RPMI7951 (cell line): ENCODE results near the gene PRKCA. TPM values are rescaled to one million over a fixed set of nuclear protein-coding genes. Genes with fewer than 3 reads are reported as not detected.

ENCODE experiments used
- DNase-seq: peaks from one replicate; pipeline ENCODE4 v3.0.0-alpha.2; 2012; ENCODE audit warnings: low read depth
- total RNA-seq: library from RNA; depleted of rRNA; stranded (reverse); fragments of >200 nt; shearing (Covaris generic); gene quantifications from 2 replicates; pipeline ENCODE4 v1.2.3, GENCODE V29; 2014

The PRKCA gene
- total RNA-seq, 1 experiment from 2014 or later = 11.9 TPM

- no peak for DNase-seq
These were observed 435.9 kb downstream of the PRKCA start for GRCh38 chr17:66738301-66738700.

DNA sequence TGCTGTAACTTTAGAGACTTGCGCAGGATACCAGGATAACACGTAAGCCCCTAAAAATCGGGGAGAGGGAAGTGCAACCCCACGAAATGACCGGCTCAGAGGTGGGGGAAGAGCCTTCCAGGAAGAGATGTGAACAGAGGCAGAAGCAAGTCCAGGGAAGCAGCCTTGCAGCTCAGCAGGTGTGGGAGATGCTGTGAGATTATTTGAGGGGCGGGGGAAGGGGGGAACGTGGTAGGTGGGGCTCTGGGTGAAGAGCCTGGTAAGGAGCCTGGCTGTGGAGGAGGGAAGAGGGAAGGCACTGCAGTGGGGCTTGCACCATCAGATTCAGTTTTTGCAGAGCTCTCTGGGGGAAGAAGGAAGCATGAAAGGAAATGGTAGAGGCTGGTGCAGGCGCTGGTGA is 437.1 kb downstream of the PRKCA start:
- DNase-seq = no peak

- no peak for DNase-seq
These were observed 437.8 kb downstream of the PRKCA start for GRCh38 chr17:66740226-66740625.

DNA sequence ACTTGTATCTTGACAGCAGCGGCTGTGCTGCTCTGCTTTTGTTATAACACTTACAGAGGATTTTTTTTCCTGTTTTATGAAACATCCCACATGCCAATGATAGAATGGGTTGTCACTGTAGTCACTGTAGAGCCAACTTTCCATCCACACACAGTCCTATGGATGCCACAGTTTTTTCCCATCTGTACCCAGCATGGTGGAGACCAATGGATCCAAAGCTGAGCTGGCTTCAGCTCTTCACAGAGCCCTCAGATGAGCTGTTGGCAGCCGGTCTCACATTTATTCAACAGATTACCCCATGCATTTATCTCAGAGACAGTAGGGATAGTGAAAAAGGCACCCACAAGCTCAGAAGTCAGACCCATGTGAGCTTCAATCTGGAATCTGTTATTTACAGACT is 441.1 kb downstream of the PRKCA start:
- DNase-seq = no peak

DNA sequence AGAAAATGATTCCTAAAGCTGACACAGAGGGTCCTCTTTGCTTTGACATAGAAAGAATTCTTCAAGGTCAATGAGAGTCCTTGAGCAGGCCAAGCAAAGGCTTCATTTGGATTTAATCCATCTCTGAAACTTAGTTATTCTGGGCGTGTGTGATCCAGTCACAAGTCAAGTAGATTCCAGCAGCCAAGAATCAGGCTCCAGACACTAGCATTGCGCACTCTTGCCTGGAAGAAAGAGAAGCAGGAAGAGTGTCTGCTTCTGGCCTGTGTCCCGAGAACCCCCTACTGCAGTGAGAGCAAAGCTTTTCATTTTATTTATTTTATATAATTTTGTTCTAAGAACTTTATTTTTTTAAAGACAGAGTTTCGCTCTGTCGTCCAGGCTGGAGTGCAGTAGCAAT is 444.3 kb downstream of the PRKCA start:
- no peak for DNase-seq

DNA sequence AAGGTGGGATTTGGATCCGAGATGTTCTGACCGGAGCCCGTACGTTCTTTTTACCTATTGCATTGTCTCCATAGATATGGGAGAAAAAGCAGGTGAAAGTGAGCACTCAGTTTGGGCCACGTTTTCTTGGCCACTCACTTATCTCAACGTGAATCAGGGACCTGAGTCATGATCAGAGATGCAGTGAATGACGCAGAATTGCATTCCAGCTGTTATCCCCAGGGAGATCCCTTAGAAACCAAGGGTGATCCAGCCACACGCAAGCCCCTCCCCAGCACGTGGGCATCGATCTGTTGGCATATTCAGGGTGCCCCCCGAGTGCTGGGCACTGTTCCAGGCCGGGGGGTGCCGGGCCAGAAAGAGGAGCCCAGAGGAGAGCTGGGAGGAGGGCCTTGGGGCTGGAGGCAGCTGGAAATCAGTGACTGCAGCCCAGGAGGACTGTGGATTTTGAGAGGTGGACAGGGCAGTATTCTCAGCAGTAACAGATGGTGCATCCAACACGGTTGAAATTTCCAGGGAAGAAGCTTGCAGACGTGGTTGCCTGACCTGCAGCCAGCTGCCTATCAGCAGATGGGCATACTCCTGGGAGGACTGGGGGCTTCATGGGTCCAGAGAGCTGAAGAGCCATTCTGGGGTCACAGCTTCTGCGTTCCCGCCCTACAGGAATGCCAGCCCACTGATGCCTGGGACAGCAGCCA is 445.3 kb downstream of the PRKCA start:
- peak; percentile 49 for DNase-seq

- DNase-seq = no peak
These were observed 446.2 kb downstream of the PRKCA start for GRCh38 chr17:66748578-66748977.

DNA sequence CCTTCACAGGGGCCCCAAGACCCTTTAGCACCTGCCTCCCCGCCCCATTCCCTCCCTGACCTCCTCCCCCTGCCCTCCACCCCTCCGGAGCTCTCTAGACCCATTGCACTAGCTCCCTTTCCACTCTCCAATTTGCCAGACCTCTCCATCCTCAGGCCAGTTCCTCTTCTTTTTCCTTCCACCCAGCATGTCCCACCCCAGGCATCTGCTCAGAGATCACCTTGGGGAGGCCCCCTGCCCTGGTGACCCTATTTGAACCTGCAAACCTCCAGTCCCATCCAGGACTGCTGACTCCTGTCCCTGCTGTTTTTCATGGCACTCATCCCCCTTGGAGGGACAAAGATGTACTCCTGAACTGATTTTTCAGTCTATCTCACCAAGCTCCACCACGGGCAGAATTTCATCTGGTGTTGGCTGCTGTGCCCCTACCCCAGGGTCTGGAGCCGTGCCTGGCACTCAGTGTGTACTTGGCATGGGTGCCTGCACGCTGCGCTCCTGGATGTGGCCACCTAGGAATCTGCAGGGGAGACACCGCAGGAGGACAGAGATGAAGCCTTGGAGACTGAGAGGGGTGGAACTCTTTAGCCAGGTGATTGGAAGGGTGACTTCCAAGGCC is 446.9 kb downstream of the PRKCA start:
- DNase-seq = no peak

- no peak for DNase-seq
These were observed 447.7 kb downstream of the PRKCA start for GRCh38 chr17:66750116-66750515.

DNA sequence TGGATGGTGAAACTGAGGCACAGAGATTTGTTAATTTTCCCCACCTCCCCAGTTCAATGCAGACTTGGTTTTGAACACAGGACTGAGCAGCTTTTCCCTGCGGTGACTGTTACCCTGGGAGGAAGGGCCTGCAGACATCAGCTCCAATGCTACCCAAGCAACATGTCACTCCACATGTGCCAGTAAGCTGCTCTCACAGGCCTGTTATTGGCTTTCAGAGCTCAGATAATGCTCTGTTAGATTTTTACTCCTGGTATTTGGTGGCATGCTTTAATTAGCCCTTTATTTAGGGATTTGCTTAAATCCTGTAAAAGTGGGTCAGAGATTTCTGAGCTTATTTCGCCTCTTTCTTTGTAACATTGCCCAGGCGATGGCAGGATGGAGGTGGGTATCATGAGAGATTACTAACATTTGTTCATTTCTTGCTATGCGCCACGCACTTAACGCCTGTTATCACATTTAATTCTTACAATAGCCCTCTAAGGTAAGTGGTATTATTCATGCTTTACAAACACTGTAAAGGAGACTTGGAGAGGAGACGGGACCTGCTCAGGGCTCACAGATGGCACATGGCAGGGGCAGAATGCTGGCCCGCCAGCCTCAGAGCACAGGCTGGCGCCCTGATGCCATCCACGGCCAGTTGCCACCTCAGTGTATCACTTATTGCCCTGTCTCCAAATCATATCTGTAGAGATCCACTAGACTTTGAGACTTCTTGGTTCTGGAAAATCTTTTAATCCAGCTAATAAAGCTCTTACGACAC is 448.5 kb downstream of the PRKCA start:
- no peak for DNase-seq

DNA sequence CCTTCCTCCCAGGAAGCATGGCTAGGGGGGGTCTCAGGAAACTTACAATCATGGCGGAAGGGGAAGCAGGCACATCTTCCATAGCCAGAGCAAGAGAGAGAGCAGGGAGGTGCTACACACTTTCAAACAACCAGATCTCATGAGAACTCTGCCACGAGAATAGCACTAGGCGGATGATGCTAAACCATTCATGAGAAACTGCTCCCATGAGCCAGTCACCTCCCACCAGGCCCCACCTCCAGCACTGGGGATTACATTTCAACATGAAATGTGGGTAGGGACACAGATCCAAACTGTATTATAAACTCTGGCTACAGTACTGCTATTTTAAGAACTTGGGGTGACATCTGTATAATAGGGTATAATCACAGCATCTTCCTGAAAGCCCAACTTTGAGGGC is 449.4 kb downstream of the PRKCA start:
- no peak for DNase-seq

- DNase-seq = no peak
These were observed 450.0 kb downstream of the PRKCA start for GRCh38 chr17:66752411-66752810.

GRCh38 chr17:66753126-66753920 is 450.9 kb downstream of the PRKCA start:
- DNase-seq = no peak

DNA sequence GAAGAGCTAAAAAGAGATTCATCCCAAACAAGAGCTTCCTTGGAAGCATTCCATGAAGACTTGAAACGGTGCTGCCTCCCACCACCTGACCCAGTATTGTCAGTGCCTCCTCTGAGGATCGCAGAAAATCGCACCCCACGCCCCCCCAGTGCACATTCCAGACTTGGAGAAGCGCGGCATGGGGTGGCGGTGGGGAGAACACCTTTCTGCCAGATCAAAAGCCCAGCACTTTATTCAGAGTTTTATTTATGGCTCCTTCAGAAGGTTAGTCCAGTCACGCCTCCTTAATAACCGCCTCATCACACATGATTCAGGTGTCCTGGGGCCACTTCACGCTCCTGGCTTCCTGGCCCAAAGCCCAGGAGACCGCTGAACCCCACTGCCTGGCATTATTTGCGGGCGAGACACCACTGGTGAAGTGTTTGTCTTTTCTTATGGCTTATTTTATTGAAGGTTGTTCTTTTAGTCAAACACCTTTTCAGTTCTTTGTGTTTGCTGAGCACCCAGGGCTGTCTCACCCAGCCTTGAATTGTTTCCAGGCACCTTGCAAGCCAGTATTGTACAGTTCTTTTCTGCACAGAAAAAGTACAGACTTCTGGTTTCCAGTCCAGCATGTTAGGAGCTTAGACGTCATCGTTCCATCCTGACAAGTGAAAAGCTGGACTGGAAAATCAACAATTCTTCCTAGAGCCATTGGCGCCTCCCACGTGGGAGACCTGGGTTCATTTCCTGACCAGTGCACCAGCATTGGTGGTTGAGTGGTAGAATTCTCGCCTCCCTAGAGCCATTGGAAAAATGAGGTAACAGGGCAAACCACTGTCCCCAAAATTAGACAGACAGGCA is 452.9 kb downstream of the PRKCA start:
- DNase-seq = no peak

DNA sequence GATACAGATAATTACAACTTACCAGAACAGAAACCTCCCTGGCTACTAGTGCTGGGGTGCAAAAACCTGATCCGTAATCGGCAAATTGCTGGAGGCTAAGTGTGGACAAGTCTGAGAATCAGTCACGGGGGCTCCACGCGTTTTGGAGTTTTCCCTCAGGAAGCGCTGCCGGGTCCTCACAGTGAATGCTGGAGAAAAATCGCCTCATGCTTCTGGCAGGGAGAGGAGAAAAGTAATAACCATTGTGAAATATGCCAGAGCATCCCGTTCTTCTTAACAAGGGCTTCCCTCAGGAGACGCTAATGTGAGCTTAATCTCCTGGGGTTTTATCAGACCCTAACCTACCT is 453.5 kb downstream of the PRKCA start:
- DNase-seq = no peak

- DNase-seq = no peak
These were observed 457.9 kb downstream of the PRKCA start for GRCh38 chr17:66760324-66760723.

DNA sequence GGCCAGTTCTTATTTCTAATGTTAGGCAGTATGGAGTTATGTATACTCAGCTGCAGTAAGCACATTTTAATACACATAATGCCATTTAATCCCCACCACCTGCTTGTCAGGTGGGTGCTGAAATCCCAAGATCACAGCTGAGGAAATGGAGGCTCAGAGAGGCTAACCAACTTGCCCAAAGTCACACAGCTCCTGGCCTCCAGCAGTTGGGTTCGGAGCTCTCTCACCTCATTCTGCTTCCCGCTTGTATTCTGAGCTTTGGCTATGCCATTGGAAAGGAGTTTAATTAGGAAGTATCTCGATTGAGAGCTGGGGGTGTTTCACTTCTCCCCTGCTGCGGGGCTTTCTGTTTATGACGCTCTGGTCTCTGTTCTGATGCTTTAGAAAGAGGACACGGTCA is 459.9 kb downstream of the PRKCA start:
- DNase-seq = no peak

DNA sequence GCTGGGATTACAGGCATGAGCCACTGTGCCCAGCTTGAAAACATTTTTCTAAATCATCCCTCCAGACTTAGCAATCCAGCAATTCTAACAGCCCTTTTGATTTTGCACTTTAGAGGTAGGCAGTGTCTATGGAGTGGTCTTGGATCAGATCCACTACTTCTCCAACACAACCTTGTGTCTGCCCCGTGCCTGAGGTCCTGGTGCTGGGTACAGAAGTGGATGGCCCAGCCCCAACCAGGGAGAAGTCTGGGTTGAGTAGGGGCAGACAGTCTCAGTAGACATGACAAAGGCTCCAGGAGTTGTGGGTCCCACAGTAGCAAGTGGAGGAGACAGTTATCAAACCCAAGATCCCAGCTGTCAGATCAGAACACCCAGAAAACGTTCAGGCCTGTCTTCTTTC is 460.6 kb downstream of the PRKCA start:
- no peak for DNase-seq

DNA sequence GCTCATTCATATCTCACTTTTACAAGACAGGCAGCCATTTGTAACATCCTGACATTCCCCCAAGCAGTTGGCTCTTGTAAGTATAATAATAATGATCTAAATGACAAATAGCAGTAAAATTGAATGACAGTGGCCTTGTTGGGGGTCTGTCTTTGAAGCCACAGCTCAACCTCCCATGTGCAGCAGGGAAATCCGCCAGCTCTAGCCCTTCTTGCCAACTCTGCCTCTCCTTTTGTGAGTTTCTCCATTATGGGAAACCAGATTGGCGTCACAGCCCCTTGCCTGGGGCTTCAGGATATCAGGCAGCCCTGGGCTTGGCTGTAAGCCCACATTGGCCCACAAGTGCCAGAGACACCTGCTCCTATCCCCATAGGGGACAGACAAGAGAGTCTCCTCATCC is 462.1 kb downstream of the PRKCA start:
- peak; percentile 7 for DNase-seq

GRCh38 chr17:66767154-66767933 is 464.9 kb downstream of the PRKCA start:
- no peak for DNase-seq

- no peak for DNase-seq
These were observed 467.5 kb downstream of the PRKCA start for GRCh38 chr17:66769911-66770310.
